ENCODE measurements around the gene KLK2.

GRCh38 chr19:50826492-50827240 is 46.6 kb upstream of the KLK2 start:
- TF ChIP-seq CTCF (IDR thresholded peaks at IDR 0.05 in 2 of 3, conservative IDR thresholded peaks at IDR 0.05 in 1 of 3; ENCODE audit: borderline replicate concordance in 1 of 3, insufficient read depth in 1 of 3, low read depth in 2 of 3, low read length in 2 of 3) = no peak
- no peak for TF ChIP-seq CEBPB (IDR thresholded peaks at IDR 0.05; ENCODE audit: low read depth)
- TF ChIP-seq POLR2A (IDR thresholded peaks at IDR 0.05; ENCODE audit: borderline replicate concordance, extremely low read depth, insufficient read depth, insufficient read length) = no peak

Data from HCT116 (cell line).